K562 (cell line): ENCODE data around the gene ITGB2. TPM values are rescaled to one million over a fixed set of nuclear protein-coding genes. Genes with fewer than 3 reads are reported as not detected.
A peak's percentile ranks its signal among the peaks of the same experiment; 100 is the strongest.

Experiments
- ARHGAP35 ChIP-seq: fragments of 450-650 bp; IDR thresholded peaks from 2 replicates; pipeline ENCODE4 v1.6.1; 2018; ENCODE audit not compliant: partially characterized antibody
- CBX3 ChIP-seq, 2 experiments: IDR thresholded peaks; 1 replicate in 1 of 2; 2 replicates in 1 of 2; pipeline ENCODE4 v1.6.1; 2012; ENCODE audit warnings: inconsistent platforms in 2 of 2, low read length in 2 of 2, borderline replicate concordance in 1 of 2, control low read depth in 1 of 2
- FOXJ2 ChIP-seq: fragments of 200-800 bp; sonication (Bioruptor generic); IDR thresholded peaks from 2 replicates; pipeline ENCODE4 v1.6.1; 2016; ENCODE audit warnings: missing genetic modification characterization, missing compliant biosample characterization
- KLF16 ChIP-seq: IDR thresholded peaks from 2 replicates; pipeline ENCODE4 v1.6.1; 2016; ENCODE audit warnings: antibody characterized with exemption
- MITF ChIP-seq: IDR thresholded peaks from 2 replicates; pipeline ENCODE4 v1.6.1; 2014; ENCODE audit warnings: antibody characterized with exemption
- NFYB ChIP-seq: IDR thresholded peaks from 2 replicates; pipeline ENCODE4 v1.6.1; 2011; ENCODE audit warnings: mild to moderate bottlenecking, moderate library complexity; ENCODE audit not compliant: insufficient read length; ENCODE audit errors: extremely low read depth
- NR2C1 ChIP-seq, 2 experiments: fragments of 450-650 bp; IDR thresholded peaks; 2 replicates each; pipeline ENCODE4 v1.6.1; 2017; ENCODE audit warnings: mild to moderate bottlenecking in 2 of 2, antibody characterized with exemption in 1 of 2, inconsistent platforms in 1 of 2, missing compliant biosample characterization in 1 of 2, missing genetic modification characterization in 1 of 2
- POLR2G ChIP-seq: fragments of 200-400 bp; formaldehyde crosslinking; IDR thresholded peaks from 2 replicates; pipeline ENCODE4 v1.6.1; 2017; ENCODE audit warnings: low read depth, mild to moderate bottlenecking, antibody characterized with exemption, low read length, moderate library complexity
- RUNX1 ChIP-seq: sonication (generic); IDR thresholded peaks from 2 replicates; pipeline ENCODE4 v1.6.1; 2016; ENCODE audit warnings: antibody characterized with exemption, low read depth
- SMAD3 ChIP-seq: fragments of 450-650 bp; formaldehyde crosslinking; conservative IDR thresholded peaks from 2 replicates; pipeline ENCODE4 v1.4.0; 2020; ENCODE audit warnings: mild to moderate bottlenecking
- STAG1 ChIP-seq: sonication (generic); formaldehyde crosslinking; IDR thresholded peaks from 2 replicates; pipeline ENCODE4 v1.5.0; 2020; ENCODE audit warnings: missing genetic modification reagents, borderline replicate concordance
- TGIF2 ChIP-seq: sonication (generic); formaldehyde crosslinking; IDR thresholded peaks from 2 replicates; pipeline ENCODE4 v1.8.1; 2022; ENCODE audit warnings: mild to moderate bottlenecking, missing genetic modification reagents, moderate library complexity
- ZEB2 ChIP-seq: fragments of 450-650 bp; IDR thresholded peaks from 2 replicates; pipeline ENCODE4 v1.6.1; 2016
- ZSCAN29 ChIP-seq: fragments of 450-650 bp; IDR thresholded peaks from 2 replicates; pipeline ENCODE4 v1.6.1; 2017
- polyA plus RNA-seq, 8 experiments: library from polyadenylated mRNA; depleted of rRNA in 4 of 8; stranded (reverse) in 5 of 8; unstranded in 3 of 8; fragments of >200 nt; fragmentation: Nextera tagmentation in 2 of 8; fragmentation: Illumina TruSeq in 1 of 8; extraction: Ambion mirVana in 2 of 8; extraction: Trizol in 1 of 8; gene quantifications; 2 replicates each; pipeline versions ENCODE4 v1.2.1 to v1.2.3, GENCODE V29; 2011 to 2014; ENCODE audit warnings: inconsistent platforms in 1 of 8, missing spikeins in 1 of 8
- total RNA-seq, 7 experiments: library from RNA; depleted of rRNA in 6 of 7; stranded (reverse); fragments of >200 nt in 6 of 7; fragmentation: Illumina TruSeq in 2 of 7; extraction: Trizol in 2 of 7; gene quantifications; 2 replicates each; pipeline versions ENCODE4 v1.2.1 to v1.2.3, GENCODE V29; 2011 to 2021; ENCODE audit warnings: low replicate concordance in 1 of 7
- TF ChIP-seq, protein P1 (sequence below): fragments of 250-450 bp; sonication (Bioruptor Pico); IDR thresholded peaks from 2 replicates; pipeline ENCODE4 v1.4.0; 2020; ENCODE audit warnings: mild to moderate bottlenecking, moderate library complexity
- TF ChIP-seq, protein P2 (sequence below), 3 experiments: fragments of 200-800 bp in 1 of 3; fragments of 250-450 bp in 1 of 3; fragments of 450-650 bp in 1 of 3; sonication (Bioruptor Pico) in 1 of 3; sonication (Bioruptor generic) in 1 of 3; formaldehyde crosslinking in 1 of 3; IDR thresholded peaks; 2 replicates each; pipeline versions ENCODE4 v1.6.1 to v1.8.0; 2016 to 2022; ENCODE audit warnings: mild to moderate bottlenecking in 2 of 3, missing genetic modification characterization in 2 of 3, missing compliant biosample characterization in 1 of 3, moderate library complexity in 1 of 3

The ITGB2 gene
- total and polyA plus RNA-seq, 9 of the 15 experiments (the other 6 are each of a cell fraction or from before 2014, with no cell fraction given), result 0.07 to 1.3 (median 0.51) TPM; not detected in 2

- TF ChIP-seq FOXJ2 (peak; percentile 84; the same call in 1 of the 2 replicates), RUNX1 (no peak), SMAD3 (CRISPR knock-in tag) (no peak), STAG1 (CRISPR knock-in tag) (no peak), NFYB (no peak), TGIF2 (no peak), MITF (0 out of 2 replicates have a peak, but pooled peaks have one; percentile 10), CBX3 (IDR thresholded peaks at IDR 0.05; ENCODE audit: borderline replicate concordance in 1 of 2, low read length in 2 of 2) (no peak), NR2C1 (IDR thresholded peaks at IDR 0.05) (no peak), NR2C1 (tag; IDR thresholded peaks at IDR 0.05) (no peak), ZEB2 (peak; percentile 79), POLR2G (no peak), ZSCAN29 (no peak), ARHGAP35 (no peak), KLF16 (no peak)
- TF ChIP-seq, protein P1, sequence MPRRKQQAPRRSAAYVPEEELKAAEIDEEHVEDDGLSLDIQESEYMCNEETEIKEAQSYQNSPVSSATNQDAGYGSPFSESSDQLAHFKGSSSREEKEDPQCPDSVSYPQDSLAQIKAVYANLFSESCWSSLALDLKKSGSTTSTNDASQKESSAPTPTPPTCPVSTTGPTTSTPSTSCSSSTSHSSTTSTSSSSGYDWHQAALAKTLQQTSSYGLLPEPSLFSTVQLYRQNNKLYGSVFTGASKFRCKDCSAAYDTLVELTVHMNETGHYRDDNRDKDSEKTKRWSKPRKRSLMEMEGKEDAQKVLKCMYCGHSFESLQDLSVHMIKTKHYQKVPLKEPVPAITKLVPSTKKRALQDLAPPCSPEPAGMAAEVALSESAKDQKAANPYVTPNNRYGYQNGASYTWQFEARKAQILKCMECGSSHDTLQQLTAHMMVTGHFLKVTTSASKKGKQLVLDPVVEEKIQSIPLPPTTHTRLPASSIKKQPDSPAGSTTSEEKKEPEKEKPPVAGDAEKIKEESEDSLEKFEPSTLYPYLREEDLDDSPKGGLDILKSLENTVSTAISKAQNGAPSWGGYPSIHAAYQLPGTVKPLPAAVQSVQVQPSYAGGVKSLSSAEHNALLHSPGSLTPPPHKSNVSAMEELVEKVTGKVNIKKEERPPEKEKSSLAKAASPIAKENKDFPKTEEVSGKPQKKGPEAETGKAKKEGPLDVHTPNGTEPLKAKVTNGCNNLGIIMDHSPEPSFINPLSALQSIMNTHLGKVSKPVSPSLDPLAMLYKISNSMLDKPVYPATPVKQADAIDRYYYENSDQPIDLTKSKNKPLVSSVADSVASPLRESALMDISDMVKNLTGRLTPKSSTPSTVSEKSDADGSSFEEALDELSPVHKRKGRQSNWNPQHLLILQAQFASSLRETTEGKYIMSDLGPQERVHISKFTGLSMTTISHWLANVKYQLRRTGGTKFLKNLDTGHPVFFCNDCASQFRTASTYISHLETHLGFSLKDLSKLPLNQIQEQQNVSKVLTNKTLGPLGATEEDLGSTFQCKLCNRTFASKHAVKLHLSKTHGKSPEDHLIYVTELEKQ, result no peak
- TF ChIP-seq, protein P2, sequence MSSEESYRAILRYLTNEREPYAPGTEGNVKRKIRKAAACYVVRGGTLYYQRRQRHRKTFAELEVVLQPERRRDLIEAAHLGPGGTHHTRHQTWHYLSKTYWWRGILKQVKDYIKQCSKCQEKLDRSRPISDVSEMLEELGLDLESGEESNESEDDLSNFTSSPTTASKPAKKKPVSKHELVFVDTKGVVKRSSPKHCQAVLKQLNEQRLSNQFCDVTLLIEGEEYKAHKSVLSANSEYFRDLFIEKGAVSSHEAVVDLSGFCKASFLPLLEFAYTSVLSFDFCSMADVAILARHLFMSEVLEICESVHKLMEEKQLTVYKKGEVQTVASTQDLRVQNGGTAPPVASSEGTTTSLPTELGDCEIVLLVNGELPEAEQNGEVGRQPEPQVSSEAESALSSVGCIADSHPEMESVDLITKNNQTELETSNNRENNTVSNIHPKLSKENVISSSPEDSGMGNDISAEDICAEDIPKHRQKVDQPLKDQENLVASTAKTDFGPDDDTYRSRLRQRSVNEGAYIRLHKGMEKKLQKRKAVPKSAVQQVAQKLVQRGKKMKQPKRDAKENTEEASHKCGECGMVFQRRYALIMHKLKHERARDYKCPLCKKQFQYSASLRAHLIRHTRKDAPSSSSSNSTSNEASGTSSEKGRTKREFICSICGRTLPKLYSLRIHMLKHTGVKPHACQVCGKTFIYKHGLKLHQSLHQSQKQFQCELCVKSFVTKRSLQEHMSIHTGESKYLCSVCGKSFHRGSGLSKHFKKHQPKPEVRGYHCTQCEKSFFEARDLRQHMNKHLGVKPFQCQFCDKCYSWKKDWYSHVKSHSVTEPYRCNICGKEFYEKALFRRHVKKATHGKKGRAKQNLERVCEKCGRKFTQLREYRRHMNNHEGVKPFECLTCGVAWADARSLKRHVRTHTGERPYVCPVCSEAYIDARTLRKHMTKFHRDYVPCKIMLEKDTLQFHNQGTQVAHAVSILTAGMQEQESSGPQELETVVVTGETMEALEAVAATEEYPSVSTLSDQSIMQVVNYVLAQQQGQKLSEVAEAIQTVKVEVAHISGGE (CRISPR knock-in tag; IDR thresholded peaks at IDR 0.05), result no peak
These were observed 50.6 kb downstream of the ITGB2 start (continued) for GRCh38 chr21:44869781-44870747.
